H1 (cell line): ENCODE data around the gene MT1F. TPM values are rescaled to one million over a fixed set of nuclear protein-coding genes. Genes with fewer than 3 reads are reported as not detected.

ENCODE experiments used
- CTCF ChIA-PET: fragments of 300-600 bp; sonication (Branson Sonifier 250); formaldehyde crosslinking; loops from one replicate; lab custom pipeline; 2021; ENCODE audit not compliant: partially characterized antibody; lab: Charles Lee
- POLR2A ChIA-PET: fragments of 300-600 bp; sonication (Branson Sonifier 250); formaldehyde crosslinking; loops from one replicate; lab custom pipeline; 2021; ENCODE audit warnings: inconsistent platforms; ENCODE audit not compliant: partially characterized antibody; lab: Charles Lee
- DNase-seq, 2 experiments: peaks; one replicate each; pipeline versions ENCODE4 v3.0.0 to v3.0.0-alpha.2; 2010 to 2022; ENCODE audit warnings: low spot score in 2 of 2, low read depth in 1 of 2, mixed read lengths in 1 of 2
- FAIRE-seq: peaks from 2 replicates; lab custom pipeline; 2011; peaks lifted over from hg19 to GRCh38; lab: Jason Lieb, UNC
- H2AFZ ChIP-seq: 2 replicates; pipeline ENCODE4 v1.8.1; 2012; ENCODE audit warnings: low read length, inconsistent platforms
- H2AK5ac ChIP-seq: 2 replicates; pipeline ENCODE4 v1.6.1; 2013; ENCODE audit warnings: low read depth, low read length
- H2BK120ac ChIP-seq: replicated peaks from 2 replicates; pipeline ENCODE3; 2013; ENCODE audit warnings: low read depth, low read length, inconsistent platforms
- H2BK12ac ChIP-seq: 2 replicates; pipeline ENCODE4 v1.6.1; 2013; ENCODE audit warnings: low read depth, low read length
- H2BK15ac ChIP-seq: 2 replicates; pipeline ENCODE4 v1.6.1; 2013; ENCODE audit warnings: low read length
- H2BK20ac ChIP-seq: 2 replicates; pipeline ENCODE4 v1.6.1; 2013; ENCODE audit warnings: low read length
- H2BK5ac ChIP-seq: 2 replicates; pipeline ENCODE4 v1.6.1; 2013; ENCODE audit warnings: low read depth, low read length
- H3K14ac ChIP-seq: 2 replicates; pipeline ENCODE4 v1.6.1; 2013; ENCODE audit warnings: inconsistent platforms; ENCODE audit not compliant: insufficient read length
- H3K18ac ChIP-seq: 2 replicates; pipeline ENCODE4 v1.6.1; 2013; ENCODE audit warnings: low read length; ENCODE audit errors: extremely low read depth
- H3K23ac ChIP-seq: 2 replicates; pipeline ENCODE4 v1.6.1; 2013; ENCODE audit warnings: inconsistent platforms; ENCODE audit not compliant: insufficient read length
- H3K23me2 ChIP-seq: 2 replicates; pipeline ENCODE4 v1.6.1; 2013; ENCODE audit warnings: low read depth, low read length
- H3K27ac ChIP-seq: 2 replicates; pipeline ENCODE4 v1.6.1; 2011; ENCODE audit warnings: low read depth, low read length, inconsistent platforms
- H3K27me3 ChIP-seq, 4 experiments: replicated peaks in 1 of 4; 1 replicate in 1 of 4; 2 replicates in 3 of 4; pipeline versions ENCODE4 v1.6.1 to v1.8.1; 2011 to 2013; ENCODE audit warnings: low read length in 3 of 4, mild to moderate bottlenecking in 3 of 4, inconsistent platforms in 2 of 4, mixed read lengths in 2 of 4, moderate library complexity in 1 of 4; ENCODE audit not compliant: control insufficient read depth in 3 of 4, insufficient read depth in 3 of 4; ENCODE audit errors: extremely low read depth in 1 of 4
- H3K36me3 ChIP-seq, 4 experiments: 2 replicates each; pipeline versions ENCODE4 v1.6.1 to v1.8.1; 2011 to 2013; ENCODE audit warnings: mild to moderate bottlenecking in 4 of 4, low read length in 3 of 4, moderate library complexity in 2 of 4, control low read depth in 1 of 4, inconsistent platforms in 1 of 4; ENCODE audit not compliant: insufficient read depth in 4 of 4, control insufficient read depth in 2 of 4
- H3K4ac ChIP-seq: replicated peaks from 2 replicates; pipeline ENCODE3; 2013; ENCODE audit warnings: low read length, low read depth, mixed read lengths, inconsistent platforms; ENCODE audit not compliant: insufficient read length
- H3K4me1 ChIP-seq, 4 experiments: replicated peaks in 1 of 4; 1 replicate in 1 of 4; 2 replicates in 3 of 4; pipeline versions ENCODE4 v1.6.1 to v1.8.1; 2011 to 2013; ENCODE audit warnings: low read length in 3 of 4, inconsistent platforms in 2 of 4, mixed read lengths in 1 of 4; ENCODE audit not compliant: insufficient read depth in 4 of 4, control insufficient read depth in 3 of 4
- H3K4me2 ChIP-seq, 2 experiments: 2 replicates each; pipeline versions ENCODE4 v1.6.1 to v1.8.1; 2011 to 2013; ENCODE audit warnings: low read depth in 2 of 2, low read length in 2 of 2, control low read depth in 1 of 2, inconsistent platforms in 1 of 2, mild to moderate bottlenecking in 1 of 2; ENCODE audit not compliant: insufficient read depth in 1 of 2
- H3K4me3 ChIP-seq, 4 experiments: fragments of 200-600, 300-600 bp in 1 of 4; sonication (generic), shearing (Covaris generic), sonication (Bioruptor Twin) in 1 of 4; 2 replicates each; pipeline versions ENCODE4 v1.5.1 to v1.8.1; 2011 to 2016; ENCODE audit warnings: low read length in 4 of 4, low read depth in 3 of 4, control low read depth in 2 of 4, inconsistent platforms in 2 of 4, mild to moderate bottlenecking in 2 of 4, mixed read lengths in 1 of 4, moderate library complexity in 1 of 4; ENCODE audit not compliant: insufficient read depth in 2 of 4; ENCODE audit errors: extremely low read depth in 1 of 4
- H3K56ac ChIP-seq: replicated peaks from 2 replicates; pipeline ENCODE3; 2013; ENCODE audit warnings: low read depth, mild to moderate bottlenecking, mixed read lengths, low read length, inconsistent platforms; ENCODE audit not compliant: insufficient read length
- H3K79me1 ChIP-seq: 2 replicates; pipeline ENCODE4 v1.6.1; 2013; ENCODE audit warnings: low read depth, low read length, control low read depth
- H3K79me2 ChIP-seq, 2 experiments: 2 replicates each; pipeline versions ENCODE4 v1.6.1 to v1.8.1; 2012 to 2013; ENCODE audit warnings: low read length in 2 of 2, mild to moderate bottlenecking in 2 of 2, inconsistent platforms in 1 of 2; ENCODE audit not compliant: insufficient read depth in 2 of 2, control insufficient read depth in 1 of 2
- H3K9ac ChIP-seq, 4 experiments: replicated peaks in 1 of 4; 1 replicate in 1 of 4; 2 replicates in 3 of 4; pipeline versions ENCODE4 v1.6.1 to v1.8.1; 2011 to 2013; ENCODE audit warnings: low read depth in 3 of 4, low read length in 3 of 4, control low read depth in 2 of 4, mild to moderate bottlenecking in 2 of 4, moderate library complexity in 2 of 4, inconsistent platforms in 1 of 4; ENCODE audit errors: extremely low read depth in 1 of 4
- H3K9me3 ChIP-seq, 2 experiments: 2 replicates each; pipeline versions ENCODE4 v1.6.1 to v1.8.1; 2012 to 2013; ENCODE audit warnings: mild to moderate bottlenecking in 2 of 2, moderate library complexity in 2 of 2, control low read depth in 1 of 2, inconsistent platforms in 1 of 2, low read depth in 1 of 2, low read length in 1 of 2, mixed read lengths in 1 of 2; ENCODE audit not compliant: insufficient read depth in 2 of 2
- H4K20me1 ChIP-seq, 2 experiments: replicated peaks in 1 of 2; 2 replicates each; pipeline versions ENCODE3 to v1.8.1; 2011 to 2013; ENCODE audit warnings: inconsistent platforms in 2 of 2, low read length in 2 of 2, mild to moderate bottlenecking in 1 of 2; ENCODE audit not compliant: insufficient read depth in 2 of 2, control insufficient read depth in 1 of 2
- H4K5ac ChIP-seq: 2 replicates; pipeline ENCODE4 v1.6.1; 2013; ENCODE audit warnings: low read length, low read depth, mixed read lengths, inconsistent platforms; ENCODE audit not compliant: insufficient read length
- H4K8ac ChIP-seq: 2 replicates; pipeline ENCODE4 v1.8.0; 2013; ENCODE audit warnings: mild to moderate bottlenecking, moderate library complexity, low read length, inconsistent platforms; ENCODE audit not compliant: insufficient read depth; ENCODE audit errors: extremely low read depth
- H4K91ac ChIP-seq: replicated peaks from 2 replicates; pipeline ENCODE3; 2013; ENCODE audit warnings: low read length, mixed read lengths, inconsistent platforms; ENCODE audit not compliant: insufficient read length
- ASH2L ChIP-seq: fragments of 200-600, 300-600 bp; sonication (generic); IDR thresholded peaks from one replicate; pipeline ENCODE4 v1.7.1; 2017; ENCODE audit warnings: low read length
- GABPA ChIP-seq: IDR thresholded peaks from 2 replicates; pipeline ENCODE4 v1.6.1; 2011; ENCODE audit warnings: mild to moderate bottlenecking, low read length, moderate library complexity, borderline replicate concordance; ENCODE audit not compliant: insufficient read depth
- NANOG ChIP-seq: IDR thresholded peaks from 2 replicates; pipeline ENCODE4 v1.6.1; 2011; ENCODE audit warnings: low read length, low read depth, mild to moderate bottlenecking, inconsistent platforms; ENCODE audit not compliant: insufficient read depth, poor library complexity, severe bottlenecking
- SIN3A ChIP-seq, 2 experiments: IDR thresholded peaks in 1 of 2; conservative IDR thresholded peaks in 1 of 2; 2 replicates each; pipeline ENCODE4 v1.6.1; 2011 to 2012; ENCODE audit warnings: low read length in 2 of 2, improper control_type of control experiment in 1 of 2, low read depth in 1 of 2, mild to moderate bottlenecking in 1 of 2
- SP1 ChIP-seq: IDR thresholded peaks from 2 replicates; pipeline ENCODE4 v1.6.1; 2011; ENCODE audit warnings: low read depth, low read length
- polyA plus RNA-seq, 7 experiments: library from polyadenylated mRNA; depleted of rRNA in 3 of 7; stranded (reverse) in 5 of 7; unstranded in 2 of 7; fragments of >200 nt in 5 of 7; fragments of 200-250 nt in 2 of 7; gene quantifications; 1 replicate in 5 of 7; 2 replicates in 1 of 7; 4 replicates in 1 of 7; pipeline versions ENCODE4 v1.2.1 to v1.2.3, GENCODE V29; 2011 to 2013; ENCODE audit warnings: missing spikeins in 2 of 7, mixed read lengths in 2 of 7
- total RNA-seq: library from RNA; stranded (reverse); fragmentation: NEBNext Ultra II Directional; extraction: Animal tissue kit (Norgen Biotek cat#: 25700); gene quantifications from 2 replicates; pipeline ENCODE4 v1.2.1, GENCODE V29; 2021

MT1F gene
- total and polyA plus RNA-seq, 2 of the 8 experiments (the other 6 are each of a cell fraction or from before 2014, with no cell fraction given) = 5.9 to 20.8 TPM

- no peaks in the 10 kb centered on the region for H3K36me3 ChIP-seq
- H3K27ac ChIP-seq = no peak overlapping the region
- no peak overlapping the region for H3K23ac ChIP-seq
- no peak overlapping the region for H3K4me3 ChIP-seq
- DNase-seq (no peak), FAIRE-seq (no peak)
- H2BK20ac ChIP-seq = no peak overlapping the region
- H4K5ac ChIP-seq = no peak overlapping the region
- no peak overlapping the region for H2BK120ac ChIP-seq
- no peak overlapping the region for H2BK15ac ChIP-seq
- no peaks in the 10 kb centered on the region for H3K9me3 ChIP-seq
- H3K4me2 ChIP-seq = no peak overlapping the region
- H3K56ac ChIP-seq = no peak overlapping the region
- peaks cover 2 to 4% of the 10 kb centered on the region in 2 experiments for H4K20me1 ChIP-seq
- H2AK5ac ChIP-seq = no peak overlapping the region
- ChIA-PET CTCF (interaction anchor here (0.9 to 2.1 kb wide), 4 partner anchors 11 to 87 kb away, joined by 3 to 12 read pairs (median 4); partner anchors contain the start of gene MT1E), POLR2A (interaction anchor here (8.0 kb wide), 1 partner anchor 11 kb away, joined by 66 read pairs; the partner anchor contains the start of gene MT1E)
- H3K79me1 ChIP-seq = no peaks in the 10 kb centered on the region
- no peak overlapping the region for H3K9ac ChIP-seq
- H4K91ac ChIP-seq = no peak overlapping the region
- H3K79me2 ChIP-seq = no peaks in the 10 kb centered on the region
- no peak overlapping the region for H2BK12ac ChIP-seq
- no peak overlapping the region for H3K18ac ChIP-seq
- peaks cover 7 to 30% (median 16%) of the 10 kb centered on the region in 4 experiments for H3K4me1 ChIP-seq
- H2AFZ ChIP-seq = no peak overlapping the region
- no peak overlapping the region for H3K4ac ChIP-seq
- H3K23me2 ChIP-seq = peaks cover 7% of the 10 kb centered on the region; the same call in 1 of the 2 replicates
- H2BK5ac ChIP-seq = no peak overlapping the region
- no peak overlapping the region for H3K14ac ChIP-seq
- peaks cover 47 to 81% (median 72%) of the 10 kb centered on the region in 4 experiments for H3K27me3 ChIP-seq
- H4K8ac ChIP-seq = no peak overlapping the region
- TF ChIP-seq NANOG (no peak), ASH2L (no peak), SP1 (no peak), SIN3A (conservative IDR thresholded peaks at IDR 0.05 in 1 of 2, IDR thresholded peaks at IDR 0.05 in 1 of 2; ENCODE audit: low read depth in 1 of 2, low read length in 2 of 2) (no peak), GABPA (no peak)
Observed at GRCh38 chr16:56613706-56614105, 44.1 kb upstream of the MT1F start.
